ENCODE results near the gene EPHB1.

The EPHB1 gene

DNA sequence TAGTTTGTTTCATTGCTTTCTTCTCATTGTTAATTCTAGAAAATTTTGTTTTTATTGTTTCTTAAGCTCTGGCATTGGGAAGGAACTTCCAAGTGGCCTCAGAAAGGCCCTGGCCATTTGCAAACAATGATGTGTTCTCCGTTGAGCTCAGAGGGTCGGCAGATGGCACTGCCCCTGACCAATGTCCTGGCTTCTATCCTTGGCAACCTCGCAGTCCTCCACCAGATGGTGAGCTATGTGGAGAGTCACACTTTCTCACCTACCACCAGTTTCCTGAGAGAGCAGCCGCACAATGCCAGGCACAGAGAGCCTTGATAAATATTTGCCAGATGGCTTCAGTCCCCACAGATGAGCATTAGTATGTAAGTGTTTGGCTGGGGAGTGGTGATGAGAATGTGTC is 343.7 kb downstream of the EPHB1 start:
- DNase-seq: peak; percentile 32 to 86

DNA sequence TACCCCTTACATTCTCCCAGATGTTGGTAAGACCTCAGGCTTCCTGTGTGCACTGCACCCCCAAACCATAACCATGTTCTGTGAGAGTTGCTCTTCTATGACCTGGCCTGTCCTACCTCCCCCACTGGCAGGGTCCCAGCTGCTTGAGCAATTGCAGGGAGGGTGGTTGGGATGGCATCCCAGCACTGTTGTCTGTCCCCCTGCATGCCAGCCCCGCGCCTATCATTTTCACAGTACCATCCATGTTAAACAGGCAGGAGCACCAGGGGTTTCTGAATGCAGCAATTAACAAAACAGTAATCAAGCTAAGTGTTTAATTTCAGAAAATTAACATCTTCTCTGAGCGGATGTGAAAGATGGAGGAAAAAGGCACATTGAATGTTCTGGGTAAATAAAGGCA is 345.5 kb downstream of the EPHB1 start:
- no peak for DNase-seq

DNA sequence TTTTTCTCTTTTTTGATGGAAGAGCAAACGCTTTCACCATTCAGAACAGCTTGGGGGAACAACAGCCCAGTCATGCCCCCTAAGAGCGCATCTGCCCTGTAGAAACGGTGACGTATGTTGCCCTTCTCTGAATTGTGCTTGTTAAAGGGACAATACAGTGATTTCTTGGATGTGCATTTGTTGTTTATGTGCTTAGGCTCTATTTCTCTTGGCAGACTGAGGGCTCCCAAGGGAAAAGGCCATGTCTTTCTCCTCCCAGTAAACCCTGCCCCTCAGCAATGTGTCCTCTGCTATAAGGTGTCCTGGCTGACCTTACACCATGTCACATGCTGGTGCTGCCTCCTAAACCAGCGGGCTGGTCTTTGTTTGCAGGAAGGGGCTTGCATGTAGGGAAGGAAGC is 346.1 kb downstream of the EPHB1 start:
- no peak for DNase-seq

DNA sequence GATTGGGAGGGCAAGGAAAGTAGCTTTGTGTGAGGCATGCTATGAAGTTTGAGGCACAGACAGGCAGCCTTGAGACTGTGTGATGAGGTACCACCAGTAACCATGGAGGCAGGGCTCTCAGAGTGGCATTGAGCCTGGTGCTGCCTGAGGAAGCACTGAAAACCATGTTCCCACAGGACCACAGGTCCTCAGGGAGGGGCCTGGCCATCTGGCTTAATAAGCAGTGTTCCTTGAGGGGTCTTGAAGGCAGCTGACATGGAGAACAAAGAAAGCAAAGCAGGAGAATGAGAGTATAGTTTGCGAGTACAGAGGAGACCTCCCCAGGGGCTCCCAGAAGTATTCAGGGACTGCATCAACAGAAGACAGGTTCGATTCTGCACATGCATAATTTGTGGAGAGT is 346.6 kb downstream of the EPHB1 start:
- DNase-seq: no peak

DNA sequence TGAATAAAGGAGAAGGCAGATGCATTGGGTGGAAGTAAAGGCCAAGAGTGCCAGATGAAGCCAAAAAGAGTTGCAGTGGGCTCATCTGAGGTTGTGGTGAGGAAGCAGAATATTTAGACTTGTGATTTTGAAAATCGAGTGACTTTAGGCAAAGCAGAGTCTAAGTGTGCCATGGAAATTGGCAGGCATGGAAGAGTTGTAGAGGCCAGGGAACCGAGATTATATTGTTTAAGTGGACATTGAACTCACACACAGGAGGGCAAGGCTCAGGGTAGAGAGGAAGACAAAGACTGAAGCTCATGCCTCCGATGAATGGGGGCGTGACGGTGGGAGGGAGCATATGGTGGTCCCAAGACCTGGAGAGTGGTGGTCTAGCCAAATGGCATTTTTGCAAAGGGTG is 347.5 kb downstream of the EPHB1 start:
- DNase-seq: no peak

DNA sequence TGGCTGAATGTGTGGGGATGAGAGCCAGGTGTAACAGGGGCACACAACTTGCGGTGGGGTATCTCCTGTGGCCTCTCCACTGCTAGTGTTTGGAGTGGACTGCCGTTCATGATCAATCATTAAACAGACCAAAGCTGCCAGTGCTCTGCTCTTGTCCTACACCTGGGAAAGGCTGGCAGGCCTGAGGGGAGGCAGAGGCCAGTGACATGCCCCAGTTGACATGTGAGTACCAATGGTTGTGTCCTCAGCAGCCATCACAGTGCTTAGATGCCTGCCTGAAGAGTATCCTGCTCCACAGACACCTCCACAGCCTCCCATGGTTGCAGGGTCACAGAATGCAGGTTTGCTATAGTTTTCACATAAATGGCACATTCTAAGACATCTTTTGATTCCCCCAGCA is 348.4 kb downstream of the EPHB1 start:
- no peak for DNase-seq

DNA sequence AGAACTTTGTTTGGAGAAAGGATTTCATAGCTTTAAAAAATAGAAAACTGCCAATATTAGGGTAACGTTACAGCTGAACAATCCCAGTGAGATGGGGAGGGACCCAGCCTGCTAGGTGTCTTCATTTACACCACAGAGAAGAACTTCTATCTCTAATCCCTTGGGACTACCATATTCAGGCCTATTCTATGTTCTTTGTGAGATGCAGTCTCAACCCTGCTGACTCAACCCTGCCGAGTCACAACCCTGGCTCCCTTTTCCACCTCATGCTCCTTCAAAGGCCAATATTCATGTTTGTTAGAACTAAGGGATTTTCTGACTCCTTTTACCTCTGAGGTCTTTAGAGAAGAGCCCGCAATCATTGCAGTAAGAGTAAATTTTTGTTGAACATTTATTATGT is 350.5 kb downstream of the EPHB1 start:
- DNase-seq: no peak

DNA sequence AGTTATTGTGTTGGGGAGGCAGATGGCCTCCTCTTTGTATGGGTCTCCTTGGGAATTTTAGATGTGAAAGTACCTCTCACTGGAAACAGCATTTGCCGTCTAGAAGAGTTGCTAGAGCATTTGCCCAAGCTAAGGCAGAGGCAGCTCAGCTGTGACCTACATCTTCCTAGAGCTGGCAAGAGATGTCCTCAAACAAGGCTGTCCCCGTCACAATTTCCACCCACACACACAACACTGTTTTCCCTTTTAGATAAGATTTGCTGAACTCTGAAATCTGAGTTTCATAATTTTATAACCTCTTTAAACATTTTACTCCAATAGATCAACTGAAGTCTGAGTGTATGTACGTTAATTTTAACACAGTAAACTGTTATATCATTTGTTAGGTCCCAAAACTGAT is 352.6 kb downstream of the EPHB1 start:
- no peak for DNase-seq

DNA sequence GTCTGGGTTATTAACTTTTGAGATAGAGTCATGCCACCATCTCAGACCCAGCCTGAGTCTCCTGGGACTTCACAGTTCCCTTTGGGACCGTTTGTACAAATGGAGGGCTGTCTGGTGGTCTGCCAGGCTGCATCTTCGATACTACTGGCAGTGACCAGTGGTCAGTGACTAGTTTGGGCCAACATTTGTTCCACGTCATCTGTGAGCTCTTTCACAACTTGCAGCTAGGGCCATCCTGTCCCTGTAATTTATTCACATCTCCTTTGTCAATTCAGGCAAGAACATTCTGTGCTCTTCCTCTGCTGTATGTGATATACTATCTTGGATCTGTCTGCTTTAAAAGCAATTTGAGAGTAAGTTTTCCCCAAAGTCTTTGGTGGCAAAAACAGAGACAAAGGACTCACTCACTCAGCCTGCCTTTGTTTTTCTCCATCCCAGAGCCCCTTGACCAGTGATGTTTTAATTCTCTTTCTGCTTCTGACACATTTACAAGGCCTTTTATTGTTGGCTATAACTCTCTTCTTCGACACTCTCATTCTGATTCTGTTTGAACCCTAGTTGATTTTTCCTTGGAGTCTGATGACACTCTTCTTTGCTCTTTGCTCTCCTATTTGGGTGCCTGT is 353.4 kb downstream of the EPHB1 start:
- DNase-seq: no peak

DNA sequence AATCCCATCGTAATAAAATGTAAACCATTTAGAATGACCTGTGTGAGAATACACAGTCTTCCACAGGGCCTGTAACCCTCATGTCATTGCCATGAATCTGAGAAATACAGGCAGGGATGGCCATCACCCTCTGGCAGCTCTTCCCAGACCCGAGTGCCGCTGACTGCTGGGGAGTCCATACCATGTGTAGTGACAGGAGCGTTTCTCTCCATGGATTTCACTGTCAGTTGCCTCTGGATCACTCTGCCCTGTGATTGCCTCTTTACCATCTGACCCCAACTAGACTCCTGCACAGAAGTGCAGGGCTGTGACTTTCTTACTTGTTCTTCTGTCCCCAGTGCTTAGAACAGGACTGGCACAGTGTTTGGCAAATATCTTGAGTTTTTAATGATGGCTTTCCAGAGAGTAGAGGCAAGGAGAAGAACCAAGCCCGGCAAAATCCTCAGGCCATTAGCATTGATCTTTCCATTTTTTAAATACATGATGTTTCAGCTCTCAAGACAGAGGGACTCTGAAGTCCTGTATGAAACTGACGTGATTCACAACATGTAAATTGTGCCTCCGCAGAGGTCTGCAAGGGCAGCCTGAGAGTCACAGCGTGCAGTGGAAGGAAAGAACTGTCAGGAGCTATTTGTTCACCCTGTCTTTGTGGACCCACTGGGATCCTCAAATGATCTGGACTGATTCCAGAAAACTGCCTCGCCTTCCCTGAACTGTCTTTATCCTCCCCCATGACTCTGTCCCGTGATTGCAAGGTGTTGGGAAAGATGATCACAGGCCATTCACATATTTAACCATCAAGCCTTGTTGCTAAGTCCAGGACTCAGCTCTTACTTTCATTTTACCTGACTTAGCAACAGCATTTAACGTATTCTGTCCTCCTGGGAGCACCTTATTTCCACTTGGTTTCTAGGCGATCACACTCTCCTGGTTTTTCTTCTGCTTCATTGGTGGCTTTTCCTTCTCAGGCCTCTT is 354.9 kb downstream of the EPHB1 start:
- DNase-seq: no peak

DNA sequence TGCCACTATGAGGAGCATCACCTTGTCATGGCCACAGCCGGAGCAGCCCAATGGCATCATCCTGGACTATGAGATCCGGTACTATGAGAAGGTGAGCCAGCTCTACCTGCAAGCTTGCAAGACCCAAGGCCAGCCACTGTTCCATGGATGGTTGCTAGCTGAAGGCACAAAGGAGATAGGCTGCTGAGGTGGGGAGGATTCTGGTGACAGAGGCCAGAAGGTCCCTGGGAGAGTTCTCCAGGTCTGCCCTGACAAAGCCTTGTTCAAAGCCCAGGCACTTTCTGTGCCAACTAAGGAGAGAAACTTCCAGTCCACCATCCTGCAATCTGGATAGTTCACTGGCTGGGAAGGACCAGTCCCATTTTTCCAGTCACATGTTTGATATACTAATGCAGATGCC is 359.1 kb downstream of the EPHB1 start:
- DNase-seq: no peak

DNA sequence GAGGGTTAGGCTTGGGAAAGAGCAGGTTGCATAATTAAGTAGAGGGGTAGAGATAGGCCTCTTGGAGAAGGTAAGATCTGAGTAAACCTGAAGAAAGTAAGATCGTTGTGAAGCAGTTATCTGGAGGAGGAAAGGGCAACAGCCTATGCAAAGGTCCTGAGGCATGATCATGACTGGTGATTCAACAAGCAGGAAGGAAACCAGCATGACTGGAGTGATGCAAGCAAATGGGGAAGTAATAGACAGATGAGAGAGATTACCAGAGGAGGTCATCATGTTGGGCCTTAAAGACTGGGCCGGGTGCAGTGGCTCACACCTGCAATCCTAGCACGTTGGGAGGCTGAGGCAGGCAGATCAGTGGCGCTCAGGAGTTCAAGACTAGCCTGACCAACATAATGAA is 360.2 kb downstream of the EPHB1 start:
- no peak for DNase-seq

DNA sequence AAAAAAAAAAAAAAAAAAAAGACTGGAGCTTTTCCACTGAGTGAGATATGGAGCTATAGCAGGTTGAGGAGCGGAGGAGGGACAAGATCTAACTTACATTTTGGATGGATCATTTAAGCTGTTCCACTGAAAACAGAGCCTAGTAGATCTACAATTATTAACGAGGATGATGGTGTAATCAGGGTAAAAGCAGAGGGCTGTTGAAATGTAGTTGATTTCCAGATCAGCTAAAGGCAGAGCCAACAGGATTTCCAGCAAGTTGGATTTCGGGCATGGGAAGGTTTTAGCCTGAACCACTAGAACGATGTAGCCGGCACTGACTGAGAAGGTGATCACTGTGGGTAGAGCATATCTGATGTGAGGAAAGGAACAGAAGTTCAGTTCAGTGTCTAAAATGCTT is 360.7 kb downstream of the EPHB1 start:
- no peak for DNase-seq

DNA sequence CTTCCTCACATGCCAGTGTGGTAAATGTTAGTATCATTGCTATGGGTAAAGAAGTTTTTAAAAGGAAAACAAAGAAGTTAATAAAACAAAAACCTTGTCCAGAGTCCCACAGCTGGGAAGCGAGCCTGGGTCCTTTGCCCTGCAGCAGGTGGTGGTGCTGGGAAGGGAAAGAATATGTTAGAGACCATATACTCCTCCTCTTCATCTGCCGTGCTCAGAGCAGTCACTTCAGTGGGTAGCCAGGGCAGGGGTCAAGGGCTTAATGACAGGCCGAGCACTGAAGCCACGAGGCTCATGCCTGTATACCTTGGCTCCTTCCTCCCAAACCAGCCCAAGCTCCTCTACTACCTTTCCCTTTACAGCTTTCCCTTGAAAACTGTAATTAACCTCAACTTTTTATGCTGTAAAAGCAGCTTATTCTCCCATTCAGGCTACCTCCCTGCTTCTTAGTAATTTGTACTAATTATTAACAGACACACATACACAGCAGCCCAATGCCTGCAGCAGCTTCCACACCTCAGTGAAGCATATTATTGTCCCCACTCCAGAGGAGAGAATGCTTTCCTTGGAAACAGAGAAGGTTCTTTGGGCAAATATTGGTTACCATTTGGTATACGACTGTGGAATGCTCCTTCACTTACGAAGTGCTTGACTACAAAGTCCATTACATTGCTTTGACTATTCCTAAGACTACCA is 362.1 kb downstream of the EPHB1 start:
- no peak for DNase-seq

DNA sequence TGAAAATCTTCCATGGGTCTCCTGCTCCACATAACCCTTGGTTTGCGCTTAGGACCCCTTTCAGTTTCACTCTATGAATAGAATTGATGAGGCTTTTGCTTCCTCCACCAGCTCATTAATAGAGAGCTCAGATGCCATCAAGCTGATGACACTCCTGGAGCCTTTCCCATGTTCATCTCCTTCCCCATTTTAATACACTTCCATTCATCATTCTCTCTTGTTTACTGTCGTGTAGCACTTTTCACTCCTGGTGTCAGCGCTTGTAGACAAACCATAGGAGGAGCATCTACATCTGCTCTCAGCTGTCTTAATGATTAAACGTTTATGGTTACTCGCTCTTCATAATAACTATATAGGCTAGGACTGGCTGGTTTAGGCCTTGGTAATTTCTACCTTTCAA is 363.5 kb downstream of the EPHB1 start:
- no peak for DNase-seq

DNA sequence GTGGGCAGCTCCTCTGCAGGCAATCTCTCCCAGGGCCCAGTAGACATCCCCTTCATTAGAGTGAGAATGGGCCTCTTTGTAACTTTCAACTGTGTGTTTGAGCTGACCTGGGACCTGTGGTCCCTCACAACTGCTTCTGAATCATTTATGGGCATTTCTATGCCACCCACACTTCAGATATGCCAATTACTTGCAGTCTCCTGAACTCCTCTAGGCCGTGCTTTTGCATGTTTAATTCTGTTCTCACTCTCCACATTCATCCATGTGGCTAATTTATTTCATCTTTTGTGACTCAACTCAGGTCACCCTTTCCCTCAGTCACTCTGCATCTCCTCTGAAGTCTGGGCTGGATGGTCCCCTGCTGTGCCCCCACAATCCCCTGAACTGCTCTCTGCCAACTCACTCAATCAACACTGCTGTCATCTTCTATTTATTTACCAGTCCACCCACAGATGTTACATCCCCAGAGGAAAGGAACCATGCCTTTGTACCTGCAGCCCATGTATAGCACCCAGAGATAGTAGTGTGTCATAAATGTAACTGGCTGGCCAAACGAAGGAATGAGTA is 364.7 kb downstream of the EPHB1 start:
- DNase-seq: no peak

DNA sequence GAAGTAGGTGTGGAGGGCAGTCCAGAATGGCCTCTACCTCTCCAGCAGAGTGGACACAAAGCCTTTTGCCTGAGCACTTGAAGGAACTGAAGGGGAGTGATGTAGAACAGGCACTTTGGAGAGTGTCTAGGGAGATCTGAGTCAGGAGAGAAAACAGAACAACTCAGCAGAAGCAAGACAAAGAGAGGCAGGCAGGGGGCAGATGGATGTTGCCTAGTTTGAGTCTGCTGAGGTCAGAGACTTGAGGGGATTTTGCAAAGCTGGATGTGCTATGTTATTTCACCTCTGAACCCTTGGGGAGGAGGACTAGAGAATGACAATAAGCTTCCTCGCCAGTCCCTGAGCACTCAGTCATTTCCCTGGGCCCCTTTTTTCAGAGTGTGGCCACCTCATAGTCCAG is 366.4 kb downstream of the EPHB1 start:
- no peak for DNase-seq

DNA sequence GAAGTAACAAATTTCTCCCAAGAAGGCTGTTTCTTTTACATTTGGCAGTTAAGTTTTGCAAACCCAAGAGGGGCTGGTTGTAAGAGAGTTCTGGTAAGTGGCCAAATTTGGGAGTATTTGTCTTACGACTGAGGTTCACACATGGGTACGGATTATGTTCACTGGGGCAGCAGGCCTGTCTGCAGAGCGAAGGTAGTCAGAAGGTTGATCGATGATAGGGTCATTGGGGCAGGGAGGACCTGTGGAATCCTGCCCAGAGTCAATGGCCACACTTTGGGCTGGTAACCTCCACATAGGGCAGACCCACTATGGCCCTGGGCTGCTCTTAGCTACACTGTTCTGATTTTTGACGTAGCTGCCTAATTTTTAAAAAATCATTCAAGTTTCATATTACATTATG is 368.6 kb downstream of the EPHB1 start:
- no peak for DNase-seq

DNA sequence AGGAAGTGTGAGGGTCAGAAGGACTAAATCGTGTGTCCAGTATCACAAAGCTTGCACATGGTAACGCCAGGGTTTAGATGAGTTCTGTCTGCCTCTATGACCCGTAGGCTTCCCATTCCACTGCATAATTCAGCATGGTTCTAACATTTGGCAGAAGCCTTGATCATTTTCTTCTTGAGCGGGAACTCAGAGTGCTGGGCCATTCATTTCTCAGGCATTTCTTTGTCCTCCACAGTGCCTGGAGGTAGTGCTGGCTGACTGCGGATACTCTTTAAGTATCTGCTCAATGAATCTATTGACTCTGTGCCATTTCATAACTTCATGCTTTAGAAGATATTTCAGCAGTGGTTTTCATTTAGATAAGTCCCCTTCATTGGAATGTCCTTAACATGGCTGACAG is 370.2 kb downstream of the EPHB1 start:
- DNase-seq: no peak

DNA sequence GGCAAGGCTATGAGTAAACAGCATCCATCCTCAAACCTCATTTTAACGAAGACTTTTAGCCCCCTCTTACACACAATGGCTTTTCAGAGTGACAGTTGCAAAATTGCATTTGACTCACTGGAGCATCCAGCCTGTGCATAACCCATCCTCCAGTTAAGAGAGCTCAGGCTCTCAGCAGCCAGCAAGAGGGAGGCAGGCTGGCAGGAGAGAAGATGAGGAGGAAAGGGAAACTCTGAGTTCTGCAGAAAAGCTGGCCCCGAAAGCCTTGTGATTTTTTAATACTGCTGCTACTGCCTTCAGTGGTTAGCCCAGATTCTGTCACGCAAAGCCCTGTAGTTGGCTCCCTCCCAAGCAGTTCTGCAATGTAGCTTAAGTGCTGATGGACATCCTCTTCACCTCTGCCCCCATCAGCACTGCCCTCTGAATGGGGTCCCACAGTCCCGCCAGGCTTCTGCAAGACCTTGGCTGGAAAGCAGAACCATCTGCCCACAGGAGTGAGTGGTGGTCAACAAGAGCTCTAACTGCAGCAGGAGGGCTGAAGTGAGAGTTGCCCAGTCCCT is 371.3 kb downstream of the EPHB1 start:
- DNase-seq: no peak

DNA sequence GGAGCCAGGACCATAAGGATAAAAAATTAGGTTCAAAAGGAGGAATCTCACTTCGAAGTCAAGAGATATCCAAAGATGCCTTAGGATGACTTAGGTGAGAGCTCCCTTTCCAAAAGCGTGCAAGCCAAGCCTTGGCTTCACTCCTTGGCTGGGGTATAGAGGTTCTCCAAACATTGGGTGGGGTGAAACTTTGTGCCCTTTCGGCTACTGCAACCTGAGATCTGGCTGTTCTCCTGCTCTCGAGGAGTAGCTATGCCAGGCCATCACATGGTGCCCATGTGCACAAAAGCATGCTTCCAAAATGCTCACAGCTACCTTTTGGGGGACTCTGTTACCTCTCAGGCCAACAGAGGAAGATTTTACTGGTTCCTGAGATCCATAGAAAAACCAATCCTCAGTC is 373.8 kb downstream of the EPHB1 start:
- no peak for DNase-seq

DNA sequence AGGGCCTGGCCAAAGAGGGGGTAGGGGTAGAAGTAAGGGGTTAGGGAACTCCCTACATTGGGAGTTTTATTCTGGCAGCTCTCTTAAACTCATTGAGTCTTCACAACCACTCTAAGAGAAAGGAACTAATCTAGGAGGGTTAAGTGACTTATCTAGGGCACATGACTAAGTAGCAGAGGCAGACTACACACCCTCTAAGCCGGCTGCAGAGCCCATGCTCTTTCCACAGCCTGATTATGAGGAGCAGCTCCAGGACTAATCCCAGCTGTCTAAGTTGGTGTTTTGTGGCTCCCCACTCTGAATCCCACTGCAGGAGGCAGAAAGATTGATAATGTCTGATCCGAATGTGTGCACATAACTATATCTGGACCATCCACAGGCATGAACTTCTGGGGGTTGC is 374.6 kb downstream of the EPHB1 start:
- DNase-seq: no peak

DNA sequence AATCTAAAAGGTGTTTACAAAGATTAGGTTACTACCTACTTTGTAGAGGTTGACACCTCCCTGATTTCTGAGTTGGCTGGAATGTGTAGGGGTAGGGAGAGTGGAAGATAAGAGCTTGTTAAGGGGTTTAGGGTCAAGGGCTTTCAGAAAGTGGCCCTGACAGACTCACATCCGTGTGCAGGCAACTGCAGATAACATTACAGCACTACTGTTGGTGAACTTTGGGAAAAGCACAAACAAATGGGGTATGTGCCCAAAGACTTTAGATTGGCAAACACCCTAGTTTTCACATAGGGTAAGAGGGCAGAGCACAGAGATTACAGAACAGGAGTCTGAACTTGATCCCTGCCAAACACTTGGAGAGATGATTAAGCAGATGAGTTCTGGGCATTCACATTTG is 375.7 kb downstream of the EPHB1 start:
- no peak for DNase-seq

All from cerebellar nuclear complex (tissue), 1 donor.